Thyroid gland (tissue), 4 donors: Measurements from ENCODE around the gene KCTD5.

ENCODE experiments used
- POLR2A ChIP-seq, 2 donors: fragments of 450-650 bp; IDR thresholded peaks; one replicate each; pipeline ENCODE4 v1.6.1; 2017; ENCODE audit warnings: antibody characterized with exemption in 2 of 2, mild to moderate bottlenecking in 2 of 2, moderate library complexity in 1 of 2
- TF ChIP-seq, protein P1 (sequence below), 6 experiments: fragments of 200-600 bp in 3 of 6; fragments of 450-650 bp in 3 of 6; sonication (generic) in 3 of 6; IDR thresholded peaks; one replicate each; pipeline ENCODE4 v1.5.1; 2016 to 2019; ENCODE audit warnings: antibody characterized with exemption in 6 of 6, mild to moderate bottlenecking in 2 of 6, inconsistent platforms in 1 of 6, moderate library complexity in 1 of 6

DNA sequence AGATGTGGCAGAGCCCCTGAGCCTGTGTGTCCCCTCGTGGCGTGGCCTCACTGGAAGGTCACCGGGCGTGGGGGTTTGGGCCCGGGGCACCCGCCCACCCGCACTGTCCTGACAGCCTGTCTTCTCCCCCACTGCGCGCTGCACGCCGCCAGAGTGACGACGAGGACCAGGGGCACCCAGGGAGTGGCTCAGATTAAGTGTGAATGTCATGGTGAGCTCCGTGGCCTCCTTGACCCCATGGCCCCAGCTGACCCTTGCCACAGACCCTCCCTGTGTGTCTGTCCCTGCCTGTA, 22.6 kb downstream of the KCTD5 start:
- TF ChIP-seq, protein P1, sequence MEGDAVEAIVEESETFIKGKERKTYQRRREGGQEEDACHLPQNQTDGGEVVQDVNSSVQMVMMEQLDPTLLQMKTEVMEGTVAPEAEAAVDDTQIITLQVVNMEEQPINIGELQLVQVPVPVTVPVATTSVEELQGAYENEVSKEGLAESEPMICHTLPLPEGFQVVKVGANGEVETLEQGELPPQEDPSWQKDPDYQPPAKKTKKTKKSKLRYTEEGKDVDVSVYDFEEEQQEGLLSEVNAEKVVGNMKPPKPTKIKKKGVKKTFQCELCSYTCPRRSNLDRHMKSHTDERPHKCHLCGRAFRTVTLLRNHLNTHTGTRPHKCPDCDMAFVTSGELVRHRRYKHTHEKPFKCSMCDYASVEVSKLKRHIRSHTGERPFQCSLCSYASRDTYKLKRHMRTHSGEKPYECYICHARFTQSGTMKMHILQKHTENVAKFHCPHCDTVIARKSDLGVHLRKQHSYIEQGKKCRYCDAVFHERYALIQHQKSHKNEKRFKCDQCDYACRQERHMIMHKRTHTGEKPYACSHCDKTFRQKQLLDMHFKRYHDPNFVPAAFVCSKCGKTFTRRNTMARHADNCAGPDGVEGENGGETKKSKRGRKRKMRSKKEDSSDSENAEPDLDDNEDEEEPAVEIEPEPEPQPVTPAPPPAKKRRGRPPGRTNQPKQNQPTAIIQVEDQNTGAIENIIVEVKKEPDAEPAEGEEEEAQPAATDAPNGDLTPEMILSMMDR (IDR thresholded peaks at IDR 0.05) = no peak
- TF ChIP-seq POLR2A (IDR thresholded peaks at IDR 0.05) = no peak
